Panc1 (cell line): ENCODE results near the gene ZFP28. TPM values are rescaled to one million over a fixed set of nuclear protein-coding genes. Genes with fewer than 3 reads are reported as not detected.

Experiments
- ATAC-seq: fragments of 200-7000 bp; cut with Tn5 transposase; 2 replicates; pipeline ENCODE4 v1.9.1; 2020; ENCODE audit warnings: mild to moderate bottlenecking, moderate library complexity
- BruUV-seq: library from RNA; stranded (reverse); fragments of 400-500 nt; replicated peaks from 2 replicates; lab custom pipeline; 2021; lab: Mats Ljungman, UMichigan
- CTCF ChIA-PET: fragments of 300-600 bp; sonication (Branson Sonifier 250); formaldehyde crosslinking; loops from one replicate; lab custom pipeline; 2022; ENCODE audit warnings: antibody characterized with exemption; lab: Charles Lee
- POLR2A ChIA-PET: fragments of 300-600 bp; sonication (Branson Sonifier 250); formaldehyde crosslinking; loops from one replicate; lab custom pipeline; 2022; ENCODE audit warnings: antibody characterized with exemption; lab: Charles Lee
- DNase-seq: peaks from one replicate; pipeline ENCODE4 v3.0.0-alpha.2; 2010; ENCODE audit warnings: low read depth, low spot score
- H3K27ac ChIP-seq: 2 replicates; pipeline ENCODE4 v1.5.1; 2011; ENCODE audit warnings: mild to moderate bottlenecking, low read length, inconsistent platforms
- H3K27me3 ChIP-seq: fragments of 200-500 bp; sonication (Bioruptor generic); 2 replicates; pipeline ENCODE4 v1.6.0; 2014; ENCODE audit warnings: low read length, inconsistent platforms; ENCODE audit not compliant: control insufficient read depth, insufficient read depth
- H3K36me3 ChIP-seq: fragments of 200-500 bp; sonication (Bioruptor generic); 2 replicates; pipeline ENCODE4 v1.5.1; 2014; ENCODE audit warnings: inconsistent platforms, mild to moderate bottlenecking, low read length, moderate library complexity; ENCODE audit not compliant: control insufficient read depth, insufficient read depth
- H3K4me1 ChIP-seq: 2 replicates; pipeline ENCODE4 v1.5.1; 2011; ENCODE audit warnings: inconsistent platforms, mild to moderate bottlenecking, low read length, moderate library complexity; ENCODE audit not compliant: control insufficient read depth, insufficient read depth
- H3K4me3 ChIP-seq, 2 experiments: 2 replicates each; pipeline ENCODE4 v1.5.1; 2011 to 2012; ENCODE audit warnings: low read depth in 2 of 2, low read length in 2 of 2, mild to moderate bottlenecking in 2 of 2, inconsistent platforms in 1 of 2, moderate library complexity in 1 of 2
- H3K9me3 ChIP-seq: fragments of 200-500 bp; sonication (Bioruptor generic); 2 replicates; pipeline ENCODE4 v1.5.1; 2014; ENCODE audit warnings: low read depth, mild to moderate bottlenecking, inconsistent platforms, low read length, moderate library complexity; ENCODE audit not compliant: control insufficient read depth, insufficient read depth
- POLR2AphosphoS5 ChIP-seq: IDR thresholded peaks from 2 replicates; pipeline ENCODE4 v1.6.1; 2012; ENCODE audit warnings: mild to moderate bottlenecking, low read depth, low read length, moderate library complexity
- REST ChIP-seq, 2 experiments: IDR thresholded peaks; 2 replicates each; pipeline ENCODE4 v1.6.1; 2011 to 2012; ENCODE audit warnings: low read depth in 2 of 2, control low read depth in 1 of 2, low read length in 1 of 2, mild to moderate bottlenecking in 1 of 2, moderate library complexity in 1 of 2; ENCODE audit not compliant: insufficient read depth in 1 of 2
- SIN3A ChIP-seq: IDR thresholded peaks from 2 replicates; pipeline ENCODE4 v1.6.1; 2012; ENCODE audit warnings: low read depth, mild to moderate bottlenecking, low read length, moderate library complexity, borderline replicate concordance; ENCODE audit not compliant: insufficient read depth
- TCF7L2 ChIP-seq: IDR thresholded peaks from 2 replicates; pipeline ENCODE4 v1.6.1; 2011; ENCODE audit warnings: mild to moderate bottlenecking, low read depth, low read length, inconsistent platforms
- in situ Hi-C: cut with HindIII; loops from 2 replicates; pipeline ENCODE4 v1.10.0; 2016; ENCODE audit warnings: low sequenced_read_pairs, low pct_unique_long_range_greater_than_20kb
- intact Hi-C: fragments of 100-400 bp; cut with micrococcal nuclease; formaldehyde crosslinking; loops from one replicate; pipeline ENCODE4 v1.10.0; 2022; ENCODE audit not compliant: unreplicated experiment
- total RNA-seq: library from RNA; stranded (reverse); gene quantifications from one replicate; pipeline ENCODE4 v1.2.1, GENCODE V29; 2021; ENCODE audit not compliant: unreplicated experiment
- TF ChIP-seq, protein P1 (sequence below): fragments of 450-650 bp; IDR thresholded peaks from 2 replicates; pipeline ENCODE4 v1.5.1; 2017; ENCODE audit warnings: mild to moderate bottlenecking

The ZFP28 gene
- total RNA-seq, 1 experiment from 2014 or later, result not detected

GRCh38 chr19:56566904-56567273 lies 28.1 kb downstream of the ZFP28 start:
- no TSS peak for BruUV-seq
- no peak for DNase-seq
- POLR2A ChIA-PET, result no interaction called here
- H3K9me3 ChIP-seq, result peaks cover 51% of the 10 kb centered on the region; the same call in 1 of the 2 replicates
- no peak for ATAC-seq
- H3K36me3 ChIP-seq, result no peaks in the 10 kb centered on the region
- H3K27me3 ChIP-seq, result no peaks in the 10 kb centered on the region
- CTCF ChIA-PET, result no interaction called here
- TF ChIP-seq, protein P1, sequence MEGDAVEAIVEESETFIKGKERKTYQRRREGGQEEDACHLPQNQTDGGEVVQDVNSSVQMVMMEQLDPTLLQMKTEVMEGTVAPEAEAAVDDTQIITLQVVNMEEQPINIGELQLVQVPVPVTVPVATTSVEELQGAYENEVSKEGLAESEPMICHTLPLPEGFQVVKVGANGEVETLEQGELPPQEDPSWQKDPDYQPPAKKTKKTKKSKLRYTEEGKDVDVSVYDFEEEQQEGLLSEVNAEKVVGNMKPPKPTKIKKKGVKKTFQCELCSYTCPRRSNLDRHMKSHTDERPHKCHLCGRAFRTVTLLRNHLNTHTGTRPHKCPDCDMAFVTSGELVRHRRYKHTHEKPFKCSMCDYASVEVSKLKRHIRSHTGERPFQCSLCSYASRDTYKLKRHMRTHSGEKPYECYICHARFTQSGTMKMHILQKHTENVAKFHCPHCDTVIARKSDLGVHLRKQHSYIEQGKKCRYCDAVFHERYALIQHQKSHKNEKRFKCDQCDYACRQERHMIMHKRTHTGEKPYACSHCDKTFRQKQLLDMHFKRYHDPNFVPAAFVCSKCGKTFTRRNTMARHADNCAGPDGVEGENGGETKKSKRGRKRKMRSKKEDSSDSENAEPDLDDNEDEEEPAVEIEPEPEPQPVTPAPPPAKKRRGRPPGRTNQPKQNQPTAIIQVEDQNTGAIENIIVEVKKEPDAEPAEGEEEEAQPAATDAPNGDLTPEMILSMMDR, result no peak
- TF ChIP-seq REST (IDR thresholded peaks at IDR 0.05; ENCODE audit: insufficient read depth in 1 of 2, low read depth in 2 of 2, low read length in 1 of 2) (no peak), TCF7L2 (no peak), SIN3A (no peak), POLR2AphosphoS5 (no peak)
- H3K27ac ChIP-seq, result no peak overlapping the region
- H3K4me1 ChIP-seq, result no peaks in the 10 kb centered on the region
- in situ Hi-C loops, result no loop called here
- H3K4me3 ChIP-seq, result peak overlapping the region in 1 of 2 experiments; percentile 34; a peak in 1 of 4 replicates
- intact Hi-C loops, result no loop called here

DNA sequence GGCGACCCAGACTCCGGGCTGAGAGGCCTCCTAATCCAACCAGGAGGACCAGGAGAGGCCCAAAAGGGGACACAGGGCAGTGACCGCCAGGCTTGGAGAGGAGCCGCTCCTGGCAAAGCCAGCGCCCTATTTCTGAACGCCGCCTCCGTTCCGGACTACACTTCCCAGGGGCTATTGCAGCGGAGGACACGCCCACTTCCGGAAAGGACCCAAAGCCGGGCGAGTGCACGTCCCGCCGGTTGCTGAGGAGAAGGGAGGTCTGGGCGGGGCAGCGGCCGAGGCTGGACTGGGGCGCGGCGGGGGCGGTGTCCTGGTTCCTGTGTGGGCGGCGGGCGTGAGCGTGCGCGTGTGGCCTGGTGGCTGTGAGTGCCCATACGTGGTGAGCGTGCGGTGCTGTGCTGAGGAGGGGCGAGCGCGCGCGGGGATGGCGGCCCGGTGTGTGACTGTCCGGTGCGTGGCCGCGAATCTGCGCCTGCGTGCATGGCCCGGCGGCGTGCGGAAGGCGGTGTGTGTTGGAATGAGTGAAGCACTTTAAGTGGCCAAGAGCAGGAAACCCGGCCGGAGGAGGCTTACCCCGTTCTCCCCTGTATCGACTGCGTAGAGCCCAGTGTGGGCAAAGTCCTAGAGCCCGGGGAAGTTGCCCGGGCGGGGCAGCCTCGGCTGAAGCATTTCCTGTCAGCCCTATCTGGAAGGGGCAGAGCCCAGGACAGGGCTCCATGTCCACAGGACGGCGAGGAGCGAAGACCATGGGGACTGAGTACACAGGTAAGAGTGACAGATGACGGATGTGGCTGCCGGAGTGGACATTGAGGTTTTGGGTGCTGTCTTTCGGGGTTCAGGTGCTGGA lies 28.7 kb downstream of the ZFP28 start, which contains the start of gene ZNF470:
TSS of gene ZNF470 (plus strand) at position 195 of the 847 bp plus-strand sequence. CDS start 2,844 bp downstream, outside the sequence.
- Histone ChIP-seq H3K4me3 (peak within 1 kb of the TSS in 1 of 2 experiments; percentile 34; a peak in 1 of 4 replicates), H3K27me3 (no peaks in the 10 kb centered on the region), H3K4me1 (no peaks in the 10 kb centered on the region), H3K27ac (no peak within 1 kb of the TSS), H3K36me3 (no peaks in the 10 kb centered on the region), H3K9me3 (peaks cover 49% of the 10 kb centered on the region; the same call in 1 of the 2 replicates)
- TF ChIP-seq SIN3A (no peak), TCF7L2 (no peak), REST (IDR thresholded peaks at IDR 0.05; ENCODE audit: insufficient read depth in 1 of 2, low read depth in 2 of 2, low read length in 1 of 2) (no peak), POLR2AphosphoS5 (no peak)
- TF ChIP-seq, protein P1, result no peak
- no TSS peak for BruUV-seq
- in situ Hi-C loops (no loop called here), intact Hi-C loops (no loop called here)
- no peak for ATAC-seq
- CTCF ChIA-PET, result no interaction called here
- DNase-seq, result no peak
- POLR2A ChIA-PET, result no interaction called here
